ENCODE measurements around the gene TMA7. TPM values are rescaled to one million over a fixed set of nuclear protein-coding genes. Genes with fewer than 3 reads are reported as not detected.

Gene TMA7
- total RNA-seq, 1 donor from 2014 or later: 184 TPM

GRCh38 chr3:48410205-48411040, 29.6 kb upstream of the TMA7 start:
- TF ChIP-seq CTCF (IDR thresholded peaks at IDR 0.05): no peak
- no peak overlapping the region for H3K4me3 Mint-ChIP-seq (ENCODE audit: unreplicated experiment)
- H3K9me3 Mint-ChIP-seq (ENCODE audit: low read depth): no peaks in the 10 kb centered on the region
- DNase-seq (ENCODE audit: low spot score): peak; percentile 70
- H3K36me3 Mint-ChIP-seq (ENCODE audit: low read depth): peaks cover 62% of the 10 kb centered on the region
- H3K27me3 Mint-ChIP-seq (ENCODE audit: low read depth): no peaks in the 10 kb centered on the region
- no peaks in the 10 kb centered on the region for H3K4me1 Mint-ChIP-seq (ENCODE audit: low read depth)
- H3K27ac Mint-ChIP-seq (ENCODE audit: unreplicated experiment): no peak overlapping the region

- Mint-ChIP-seq H3K27ac (ENCODE audit: unreplicated experiment) (no peak overlapping the region), H3K4me3 (ENCODE audit: unreplicated experiment) (no peak overlapping the region), H3K9me3 (ENCODE audit: low read depth) (no peaks in the 10 kb centered on the region), H3K36me3 (ENCODE audit: low read depth) (peaks cover 62% of the 10 kb centered on the region), H3K4me1 (ENCODE audit: low read depth) (no peaks in the 10 kb centered on the region), H3K27me3 (ENCODE audit: low read depth) (no peaks in the 10 kb centered on the region)
- TF ChIP-seq CTCF (IDR thresholded peaks at IDR 0.05): no peak
- peak; percentile 48 for DNase-seq (ENCODE audit: low spot score)
Measured at GRCh38 chr3:48411041-48411588, 28.9 kb upstream of the TMA7 start.

GRCh38 chr3:48411606-48412374, 28.3 kb upstream of the TMA7 start:
- Mint-ChIP-seq H3K9me3 (ENCODE audit: low read depth) (no peaks in the 10 kb centered on the region), H3K27me3 (ENCODE audit: low read depth) (no peaks in the 10 kb centered on the region), H3K4me1 (ENCODE audit: low read depth) (no peaks in the 10 kb centered on the region), H3K27ac (ENCODE audit: unreplicated experiment) (no peak overlapping the region), H3K36me3 (ENCODE audit: low read depth) (peaks cover 63% of the 10 kb centered on the region), H3K4me3 (ENCODE audit: unreplicated experiment) (no peak overlapping the region)
- TF ChIP-seq CTCF (IDR thresholded peaks at IDR 0.05): no peak
- DNase-seq (ENCODE audit: low spot score): peak; percentile 54

GRCh38 chr3:48412375-48413001, 27.6 kb upstream of the TMA7 start:
- no peak for TF ChIP-seq CTCF (IDR thresholded peaks at IDR 0.05)
- Mint-ChIP-seq H3K4me3 (ENCODE audit: unreplicated experiment) (no peak overlapping the region), H3K4me1 (ENCODE audit: low read depth) (no peaks in the 10 kb centered on the region), H3K9me3 (ENCODE audit: low read depth) (no peaks in the 10 kb centered on the region), H3K27me3 (ENCODE audit: low read depth) (no peaks in the 10 kb centered on the region), H3K36me3 (ENCODE audit: low read depth) (peaks cover 58% of the 10 kb centered on the region), H3K27ac (ENCODE audit: unreplicated experiment) (no peak overlapping the region)
- DNase-seq (ENCODE audit: low spot score): peak; percentile 75

- no peak overlapping the region for H3K27ac Mint-ChIP-seq (ENCODE audit: unreplicated experiment)
- TF ChIP-seq CTCF (IDR thresholded peaks at IDR 0.05): no peak
- no peaks in the 10 kb centered on the region for H3K9me3 Mint-ChIP-seq (ENCODE audit: low read depth)
- no peaks in the 10 kb centered on the region for H3K27me3 Mint-ChIP-seq (ENCODE audit: low read depth)
- H3K36me3 Mint-ChIP-seq (ENCODE audit: low read depth): peaks cover 59% of the 10 kb centered on the region
- no peak overlapping the region for H3K4me3 Mint-ChIP-seq (ENCODE audit: unreplicated experiment)
- peak; percentile 52 for DNase-seq (ENCODE audit: low spot score)
- no peaks in the 10 kb centered on the region for H3K4me1 Mint-ChIP-seq (ENCODE audit: low read depth)
Measured at GRCh38 chr3:48413086-48413485, 27.0 kb upstream of the TMA7 start.

All from chondrocyte (in vitro differentiated cells).